Neural cell (in vitro differentiated cells): ENCODE results near the gene SARNP.

Source experiments
- CTCF ChIP-seq: fragments of 450-650 bp; IDR thresholded peaks from 2 replicates; pipeline ENCODE4 v1.5.1; 2014; ENCODE audit warnings: antibody characterized with exemption, mild to moderate bottlenecking, moderate library complexity; ENCODE audit not compliant: poor library complexity, severe bottlenecking
- EP300 ChIP-seq: fragments of 450-650 bp; conservative IDR thresholded peaks from 2 replicates; pipeline ENCODE4 v1.6.1; 2014; ENCODE audit warnings: antibody characterized with exemption, mild to moderate bottlenecking, moderate library complexity; ENCODE audit not compliant: poor library complexity, severe bottlenecking
- EZH2 ChIP-seq: fragments of 200-600, 300-800 bp; shearing (Covaris generic), sonication (generic); IDR thresholded peaks from 2 replicates; pipeline ENCODE4 v1.6.1; 2014; ENCODE audit warnings: antibody characterized with exemption, low read length, borderline replicate concordance, mild to moderate bottlenecking; ENCODE audit not compliant: insufficient read depth, poor library complexity, severe bottlenecking
- POLR2AphosphoS5 ChIP-seq: IDR thresholded peaks from 2 replicates; pipeline ENCODE4 v1.6.1; 2012
- RAD21 ChIP-seq: fragments of 450-650 bp; conservative IDR thresholded peaks from 2 replicates; pipeline ENCODE4 v1.6.1; 2014; ENCODE audit warnings: antibody characterized with exemption, mild to moderate bottlenecking, moderate library complexity
- SMC3 ChIP-seq: fragments of 450-650 bp; conservative IDR thresholded peaks from 2 replicates; pipeline ENCODE4 v1.6.1; 2014; ENCODE audit warnings: antibody characterized with exemption, mild to moderate bottlenecking, moderate library complexity; ENCODE audit not compliant: poor library complexity
- TAF1 ChIP-seq: IDR thresholded peaks from 2 replicates; pipeline ENCODE4 v1.6.1; 2012; ENCODE audit warnings: low read depth
- TF ChIP-seq, protein P1 (sequence below): IDR thresholded peaks from 2 replicates; pipeline ENCODE4 v1.6.1; 2012; ENCODE audit warnings: borderline replicate concordance

DNA sequence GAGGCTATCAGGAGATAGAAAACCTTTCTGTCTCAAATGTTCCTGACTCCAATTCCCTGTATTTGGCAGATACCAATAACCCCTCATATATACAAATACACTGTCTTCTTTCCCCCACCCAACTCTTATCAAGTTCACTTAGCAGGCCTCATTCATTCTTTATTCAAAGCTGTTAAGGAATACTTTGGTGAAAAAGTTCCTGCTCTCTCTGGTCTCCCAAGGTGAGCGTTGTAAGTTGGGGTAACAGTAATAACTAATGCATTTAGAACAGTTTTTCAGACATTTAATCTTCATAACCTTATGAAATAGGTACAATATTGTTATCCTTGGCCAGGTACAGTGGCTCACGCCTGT is 78.5 kb downstream of the SARNP start:
- TF ChIP-seq CTCF (no peak), EZH2 (no peak), POLR2AphosphoS5 (no peak), EP300 (no peak), SMC3 (no peak), TAF1 (no peak), RAD21 (no peak)
- TF ChIP-seq, protein P1, sequence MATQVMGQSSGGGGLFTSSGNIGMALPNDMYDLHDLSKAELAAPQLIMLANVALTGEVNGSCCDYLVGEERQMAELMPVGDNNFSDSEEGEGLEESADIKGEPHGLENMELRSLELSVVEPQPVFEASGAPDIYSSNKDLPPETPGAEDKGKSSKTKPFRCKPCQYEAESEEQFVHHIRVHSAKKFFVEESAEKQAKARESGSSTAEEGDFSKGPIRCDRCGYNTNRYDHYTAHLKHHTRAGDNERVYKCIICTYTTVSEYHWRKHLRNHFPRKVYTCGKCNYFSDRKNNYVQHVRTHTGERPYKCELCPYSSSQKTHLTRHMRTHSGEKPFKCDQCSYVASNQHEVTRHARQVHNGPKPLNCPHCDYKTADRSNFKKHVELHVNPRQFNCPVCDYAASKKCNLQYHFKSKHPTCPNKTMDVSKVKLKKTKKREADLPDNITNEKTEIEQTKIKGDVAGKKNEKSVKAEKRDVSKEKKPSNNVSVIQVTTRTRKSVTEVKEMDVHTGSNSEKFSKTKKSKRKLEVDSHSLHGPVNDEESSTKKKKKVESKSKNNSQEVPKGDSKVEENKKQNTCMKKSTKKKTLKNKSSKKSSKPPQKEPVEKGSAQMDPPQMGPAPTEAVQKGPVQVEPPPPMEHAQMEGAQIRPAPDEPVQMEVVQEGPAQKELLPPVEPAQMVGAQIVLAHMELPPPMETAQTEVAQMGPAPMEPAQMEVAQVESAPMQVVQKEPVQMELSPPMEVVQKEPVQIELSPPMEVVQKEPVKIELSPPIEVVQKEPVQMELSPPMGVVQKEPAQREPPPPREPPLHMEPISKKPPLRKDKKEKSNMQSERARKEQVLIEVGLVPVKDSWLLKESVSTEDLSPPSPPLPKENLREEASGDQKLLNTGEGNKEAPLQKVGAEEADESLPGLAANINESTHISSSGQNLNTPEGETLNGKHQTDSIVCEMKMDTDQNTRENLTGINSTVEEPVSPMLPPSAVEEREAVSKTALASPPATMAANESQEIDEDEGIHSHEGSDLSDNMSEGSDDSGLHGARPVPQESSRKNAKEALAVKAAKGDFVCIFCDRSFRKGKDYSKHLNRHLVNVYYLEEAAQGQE, result no peak
